ENCODE results near the gene NETO2.
"Not testable (repeated sequence)": the region's sequence is repeated elsewhere in the genome, so short reads cannot be mapped to it uniquely, and the experiment has no call there.

Gene NETO2

GRCh38 chr16:47136099-47136842 lies 7.5 kb downstream of the NETO2 start:
- Histone ChIP-seq H3K27ac (no peak overlapping the region), H3K4me3 (no peak overlapping the region)

GRCh38 chr16:47134550-47134949 lies 9.2 kb downstream of the NETO2 start:
- Histone ChIP-seq H3K4me3 (no peak overlapping the region), H3K27ac (no peak overlapping the region)

GRCh38 chr16:47132308-47132707 lies 11.4 kb downstream of the NETO2 start:
- Histone ChIP-seq H3K4me3 (no peak overlapping the region), H3K27ac (no peak overlapping the region)

- no peak overlapping the region for H3K4me3 ChIP-seq
- no peak overlapping the region for H3K27ac ChIP-seq
Measured at GRCh38 chr16:47129755-47130435, 13.8 kb downstream of the NETO2 start.

GRCh38 chr16:47127541-47127940 lies 16.2 kb downstream of the NETO2 start:
- H3K4me3 ChIP-seq: no peak overlapping the region
- H3K27ac ChIP-seq: no peak overlapping the region

- no peak overlapping the region for H3K4me3 ChIP-seq
- no peak overlapping the region for H3K27ac ChIP-seq
Measured at GRCh38 chr16:47125757-47126156, 18.0 kb downstream of the NETO2 start.

GRCh38 chr16:47113130-47113529 lies 30.6 kb downstream of the NETO2 start:
- no peak overlapping the region for H3K4me3 ChIP-seq
- no peak overlapping the region for H3K27ac ChIP-seq

- Histone ChIP-seq H3K27ac (no peak overlapping the region), H3K4me3 (no peak overlapping the region)
Measured at GRCh38 chr16:47110939-47111338, 32.8 kb downstream of the NETO2 start.

GRCh38 chr16:47109361-47109760 lies 34.4 kb downstream of the NETO2 start:
- Histone ChIP-seq H3K27ac (no peak overlapping the region), H3K4me3 (no peak overlapping the region)

GRCh38 chr16:47102921-47103320 lies 40.8 kb downstream of the NETO2 start:
- H3K4me3 ChIP-seq, H3K27ac ChIP-seq: not testable (repeated sequence)

- H3K27ac ChIP-seq, H3K4me3 ChIP-seq: not testable (repeated sequence)
Measured at GRCh38 chr16:47097154-47097553, 46.6 kb downstream of the NETO2 start.

GRCh38 chr16:47096297-47096696 lies 47.4 kb downstream of the NETO2 start:
- H3K4me3 ChIP-seq: no peak overlapping the region
- H3K27ac ChIP-seq: no peak overlapping the region

GRCh38 chr16:47084198-47084597 lies 59.5 kb downstream of the NETO2 start:
- Histone ChIP-seq H3K4me3 (no peak overlapping the region), H3K27ac (no peak overlapping the region)

- H3K4me3 ChIP-seq: no peak overlapping the region
Measured at GRCh38 chr16:47082099-47082865, 61.5 kb downstream of the NETO2 start.

GRCh38 chr16:47081115-47081514 lies 62.6 kb downstream of the NETO2 start:
- no peak overlapping the region for H3K4me3 ChIP-seq
- no peak overlapping the region for H3K27ac ChIP-seq

More at GRCh38 chr16:47082099-47082865, 61.5 kb downstream of the NETO2 start:
- H3K27ac ChIP-seq: no peak overlapping the region

- H3K4me3 ChIP-seq: no peak overlapping the region
Measured at GRCh38 chr16:47079860-47080259, 63.9 kb downstream of the NETO2 start.

GRCh38 chr16:47073223-47074155 lies 70.3 kb downstream of the NETO2 start:
- Histone ChIP-seq H3K4me3 (no peak overlapping the region), H3K27ac (no peak overlapping the region)

More at GRCh38 chr16:47079860-47080259, 63.9 kb downstream of the NETO2 start:
- H3K27ac ChIP-seq: no peak overlapping the region

- Histone ChIP-seq H3K27ac (no peak overlapping the region), H3K4me3 (no peak overlapping the region)
Measured at GRCh38 chr16:47072158-47072557, 71.6 kb downstream of the NETO2 start.

- no peak overlapping the region for H3K4me3 ChIP-seq
- no peak overlapping the region for H3K27ac ChIP-seq
Measured at GRCh38 chr16:47069841-47070584, 73.7 kb downstream of the NETO2 start.
